Right renal cortex interstitium (tissue), 3 donors: ENCODE data around the gene FRRS1L. TPM values are rescaled to one million over a fixed set of nuclear protein-coding genes. Genes with fewer than 3 reads are reported as not detected.

Experiments
- DNase-seq, 3 donors: peaks; one replicate each; pipeline ENCODE4 v3.0.0-alpha.2; 2013; ENCODE audit warnings: low read depth in 3 of 3, low spot score in 2 of 3
- polyA plus RNA-seq, 3 donors: library from polyadenylated mRNA; unstranded; fragments of 120-200 nt; gene quantifications; one replicate each; pipeline ENCODE4 v1.2.1, GENCODE V29; 2013; ENCODE audit not compliant: insufficient read length in 3 of 3

Gene FRRS1L
- polyA plus RNA-seq = 1 to 10 TPM; 2.2 to 3.7 (median 3.1) TPM

GRCh38 chr9:109166771-109167601 lies at the start of gene FRRS1L:
Gene FRRS1L, minus strand, starts transcription at chr9:109167249. Its CDS starts 111 bp downstream, at chr9:109167138.
- DNase-seq = no peak

GRCh38 chr9:109214414-109214813 lies 47.4 kb upstream of the FRRS1L start:
- no peak for DNase-seq

GRCh38 chr9:109213285-109214121 lies 46.5 kb upstream of the FRRS1L start:
- no peak for DNase-seq

GRCh38 chr9:109212768-109213167 lies 45.7 kb upstream of the FRRS1L start:
- DNase-seq = no peak

- DNase-seq = no peak
Observed at GRCh38 chr9:109206670-109207069, 39.6 kb upstream of the FRRS1L start.

GRCh38 chr9:109205526-109205925 lies 38.5 kb upstream of the FRRS1L start:
- no peak for DNase-seq

GRCh38 chr9:109203761-109204360 lies 36.8 kb upstream of the FRRS1L start:
- no peak for DNase-seq

GRCh38 chr9:109199676-109200075 lies 32.6 kb upstream of the FRRS1L start:
- no peak for DNase-seq

GRCh38 chr9:109198736-109199382 lies 31.8 kb upstream of the FRRS1L start:
- DNase-seq = no peak

GRCh38 chr9:109193974-109194556 lies 27.0 kb upstream of the FRRS1L start:
- DNase-seq = no peak

- peak in 1 of 3 donors; percentile 6 for DNase-seq
Observed at GRCh38 chr9:109192732-109193361, 25.8 kb upstream of the FRRS1L start.

GRCh38 chr9:109191746-109192145 lies 24.7 kb upstream of the FRRS1L start:
- DNase-seq = no peak

- DNase-seq = no peak
Observed at GRCh38 chr9:109190151-109190550, 23.1 kb upstream of the FRRS1L start.

- no peak for DNase-seq
Observed at GRCh38 chr9:109186857-109187520, 19.9 kb upstream of the FRRS1L start.

- DNase-seq = no peak
Observed at GRCh38 chr9:109182940-109183798, 16.1 kb upstream of the FRRS1L start.

GRCh38 chr9:109182550-109182939 lies 15.5 kb upstream of the FRRS1L start:
- DNase-seq = no peak

GRCh38 chr9:109181284-109181683 lies 14.2 kb upstream of the FRRS1L start:
- no peak for DNase-seq

GRCh38 chr9:109179801-109180523 lies 12.9 kb upstream of the FRRS1L start:
- DNase-seq = no peak
